Motor neuron (in vitro differentiated cells): Measurements from ENCODE around the gene CTSS. TPM values are rescaled to one million over a fixed set of nuclear protein-coding genes. Genes with fewer than 3 reads are reported as not detected.
"Not testable (repeated sequence)": the region's sequence is repeated elsewhere in the genome, so short reads cannot be mapped to it uniquely, and the experiment has no call there.

Experiments used
- ATAC-seq, 8 experiments: fragments of 200-7000 bp; cut with Tn5 transposase; replicated peaks in 6 of 8; 2 replicates each; pipeline ENCODE4 v1.8.0; 2021; ENCODE audit warnings: mild to moderate bottlenecking in 8 of 8, moderate library complexity in 8 of 8
- H3K27ac ChIP-seq, 2 donors: fragments of 250-450 bp; sonication (Bioruptor Pico); 2 replicates each; pipeline ENCODE4 v1.9.0; 2021; ENCODE audit warnings: antibody characterized with exemption in 2 of 2, mild to moderate bottlenecking in 2 of 2, moderate library complexity in 1 of 2
- H3K4me1 ChIP-seq, 2 donors: fragments of 250-450 bp; sonication (Bioruptor Pico); replicated peaks in 1 of 2; 2 replicates each; pipeline ENCODE4 v1.6.1; 2021; ENCODE audit warnings: antibody characterized with exemption in 2 of 2, mild to moderate bottlenecking in 2 of 2, moderate library complexity in 1 of 2
- H3K4me3 ChIP-seq, 5 donors: fragments of 250-450 bp; sonication (Bioruptor Pico); 2 replicates each; pipeline ENCODE4 v1.9.0; 2021; ENCODE audit warnings: antibody characterized with exemption in 5 of 5, mild to moderate bottlenecking in 5 of 5, moderate library complexity in 4 of 5
- WGBS, 10 experiments: fragments of 450-650 bp; shearing (Covaris generic); methylation state at CpG; one replicate each; pipeline ENCODE4 v1.0.0; 2022; 5-methylcytosine and 5-hydroxymethylcytosine counted together
- in situ Hi-C, 9 experiments: fragments of 400-800 bp; cut with MboI; loops; one replicate each; pipeline ENCODE4 v1.15.0; 2021; ENCODE audit warnings: low sequenced_read_pairs in 9 of 9, low pct_unique_long_range_greater_than_20kb in 2 of 9; ENCODE audit not compliant: unreplicated experiment in 9 of 9
- total RNA-seq, 8 experiments: library from RNA; unstranded; fragments of 300-600 nt; gene quantifications; 2 replicates each; pipeline versions ENCODE4 v1.2.3 to v1.2.4, GENCODE V29; 2022

The CTSS gene
- total RNA-seq, 8 experiments from 2014 or later: 0.09 to 14.8 (median 1.1) TPM

- Histone ChIP-seq H3K4me1 (no peaks in the 10 kb centered on the region), H3K27ac (no peak overlapping the region), H3K4me3 (no peak overlapping the region)
- 26 to 100% (median 80%) methylated on average over 1 to 11 of the region's 11 CpGs for WGBS, 10 experiments
- in situ Hi-C loops: no loop called here
- ATAC-seq: no peak
Measured at GRCh38 chr1:150718225-150718891, 47.2 kb downstream of the CTSS start.

GRCh38 chr1:150709031-150709430 is 56.5 kb downstream of the CTSS start:
- ATAC-seq, H3K27ac ChIP-seq, H3K4me1 ChIP-seq, H3K4me3 ChIP-seq, in situ Hi-C loops: not testable (repeated sequence)
- WGBS, 10 experiments: 100% methylated on average over 1 of the region's 1 CpG; no CpG with 5 or more reads in 9 of the 10 experiments

- in situ Hi-C loops: no loop called here
- no peaks in the 10 kb centered on the region for H3K4me1 ChIP-seq
- H3K27ac ChIP-seq: no peak overlapping the region
- H3K4me3 ChIP-seq: no peak overlapping the region
- 64 to 100% (median 100%) methylated on average over 1 to 2 of the region's 2 CpGs; no CpG with 5 or more reads in 1 of the 10 experiments for WGBS, 10 experiments
- ATAC-seq: no peak
Measured at GRCh38 chr1:150708595-150708994, 57.0 kb downstream of the CTSS start.

GRCh38 chr1:150706091-150706490 is 59.5 kb downstream of the CTSS start:
- in situ Hi-C loops: no loop called here
- Histone ChIP-seq H3K4me1 (no peaks in the 10 kb centered on the region), H3K27ac (no peak overlapping the region), H3K4me3 (no peak overlapping the region)
- no peak for ATAC-seq
- WGBS, 10 experiments: 56 to 100% (median 88%) methylated on average over 1 of the region's 1 CpG; no CpG with 5 or more reads in 3 of the 10 experiments

GRCh38 chr1:150703427-150703826 is 62.2 kb downstream of the CTSS start:
- no peak for ATAC-seq
- in situ Hi-C loops: no loop called here
- Histone ChIP-seq H3K27ac (no peak overlapping the region), H3K4me1 (no peaks in the 10 kb centered on the region), H3K4me3 (no peak overlapping the region)

GRCh38 chr1:150696995-150697927 is 68.3 kb downstream of the CTSS start, which contains the start of gene GOLPH3L:
Gene GOLPH3L (minus strand): TSS chr1:150697154. CDS start chr1:150694838, 2,316 bp downstream.
- peak; percentile 99 to 100 (median 100) for ATAC-seq
- Histone ChIP-seq H3K4me3 (peak within 1 kb of the TSS; percentile 49 to 82 (median 54)), H3K27ac (no peak within 1 kb of the TSS), H3K4me1 (peaks cover 4 to 11% of the 10 kb centered on the region in 2 donors)
- in situ Hi-C loops: no loop called here
- 0 to 9% (median 2%) methylated on average over 1 to 17 of the region's 18 CpGs for WGBS, 10 experiments

GRCh38 chr1:150696590-150696989 is 69.0 kb downstream of the CTSS start:
- H3K4me3 ChIP-seq: peak overlapping the region; percentile 49 to 82 (median 54)
- in situ Hi-C loops: no loop called here
- 0 to 1% (median 0%) methylated on average over 1 to 6 of the region's 6 CpGs; no CpG with 5 or more reads in 2 of the 10 experiments for WGBS, 10 experiments
- ATAC-seq: peak in 1 of 8 experiments; percentile 5
- no peak overlapping the region for H3K27ac ChIP-seq
- H3K4me1 ChIP-seq: peaks cover 4 to 11% of the 10 kb centered on the region in 2 donors

GRCh38 chr1:150696162-150696561 is 69.4 kb downstream of the CTSS start:
- Histone ChIP-seq H3K4me3 (peak overlapping the region; percentile 49 to 82 (median 54)), H3K4me1 (peaks cover 4 to 11% of the 10 kb centered on the region in 2 donors), H3K27ac (no peak overlapping the region)
- WGBS, 10 experiments: 0 to 57% (median 30%) methylated on average over 1 of the region's 1 CpG; no CpG with 5 or more reads in 1 of the 10 experiments
- no peak for ATAC-seq
- in situ Hi-C loops: no loop called here

GRCh38 chr1:150695561-150695960 is 70.0 kb downstream of the CTSS start:
- H3K4me1 ChIP-seq: peaks cover 4 to 11% of the 10 kb centered on the region in 2 donors
- H3K27ac ChIP-seq: no peak overlapping the region
- ATAC-seq: no peak
- in situ Hi-C loops: no loop called here
- 45 to 100% (median 94%) methylated on average over 1 to 4 of the region's 4 CpGs for WGBS, 10 experiments
- no peak overlapping the region for H3K4me3 ChIP-seq

- no peak overlapping the region for H3K4me3 ChIP-seq
- no peak for ATAC-seq
- peaks cover 4 to 8% of the 10 kb centered on the region in 2 donors for H3K4me1 ChIP-seq
- no peak overlapping the region for H3K27ac ChIP-seq
- in situ Hi-C loops: no loop called here
- 66 to 100% (median 88%) methylated on average over 1 to 3 of the region's 3 CpGs for WGBS, 10 experiments
Measured at GRCh38 chr1:150692720-150693119, 72.9 kb downstream of the CTSS start.

- 78 to 100% (median 100%) methylated on average over 1 of the region's 1 CpG; no CpG with 5 or more reads in 5 of the 10 experiments for WGBS, 10 experiments
- in situ Hi-C loops: no loop called here
- ATAC-seq: no peak
- Histone ChIP-seq H3K4me1 (no peaks in the 10 kb centered on the region), H3K4me3 (no peak overlapping the region), H3K27ac (no peak overlapping the region)
Measured at GRCh38 chr1:150688763-150689162, 76.8 kb downstream of the CTSS start.

GRCh38 chr1:150686275-150686674 is 79.3 kb downstream of the CTSS start:
- Histone ChIP-seq H3K4me3 (no peak overlapping the region), H3K27ac (no peak overlapping the region), H3K4me1 (no peaks in the 10 kb centered on the region)
- 90 to 100% (median 97%) methylated on average over 1 to 3 of the region's 3 CpGs; no CpG with 5 or more reads in 2 of the 10 experiments for WGBS, 10 experiments
- ATAC-seq: no peak
- in situ Hi-C loops: no loop called here

GRCh38 chr1:150683914-150684313 is 81.7 kb downstream of the CTSS start:
- no peak overlapping the region for H3K27ac ChIP-seq
- in situ Hi-C loops: no loop called here
- ATAC-seq: no peak
- 60 to 100% (median 73%) methylated on average over 1 of the region's 1 CpG; no CpG with 5 or more reads in 2 of the 10 experiments for WGBS, 10 experiments
- H3K4me3 ChIP-seq: no peak overlapping the region
- no peaks in the 10 kb centered on the region for H3K4me1 ChIP-seq
